Hepatocyte (in vitro differentiated cells): ENCODE data around the gene THBS2. TPM values are rescaled to one million over a fixed set of nuclear protein-coding genes. Genes with fewer than 3 reads are reported as not detected.

Experiments
- DNase-seq: peaks from one replicate; pipeline ENCODE4 v3.0.0-alpha.2; 2016; ENCODE audit warnings: low spot score
- H2AFZ ChIP-seq: fragments of 200-600 bp; sonication (generic); 2 replicates; pipeline ENCODE4 v1.6.0; 2016; ENCODE audit warnings: antibody characterized with exemption, mild to moderate bottlenecking
- H3K27ac ChIP-seq: fragments of 200-600 bp; sonication (generic); 2 replicates; pipeline ENCODE4 v1.5.1; 2016; ENCODE audit warnings: mild to moderate bottlenecking
- H3K27me3 ChIP-seq: fragments of 200-600 bp; sonication (generic); 2 replicates; pipeline ENCODE4 v1.6.1; 2016
- H3K36me3 ChIP-seq: fragments of 200-600 bp; sonication (generic); replicated peaks from 2 replicates; pipeline ENCODE4 v1.5.1; 2016; ENCODE audit warnings: low read depth; ENCODE audit not compliant: insufficient read depth
- H3K4me1 ChIP-seq: fragments of 200-600 bp; sonication (generic); 2 replicates; pipeline ENCODE4 v1.5.1; 2016; ENCODE audit warnings: mild to moderate bottlenecking, moderate library complexity; ENCODE audit not compliant: insufficient read depth
- H3K4me2 ChIP-seq: fragments of 200-600 bp; sonication (generic); 2 replicates; pipeline ENCODE4 v1.6.0; 2016
- H3K4me3 ChIP-seq: fragments of 200-600 bp; sonication (generic); 2 replicates; pipeline ENCODE4 v1.5.1; 2016; ENCODE audit warnings: mild to moderate bottlenecking
- H3K79me2 ChIP-seq: fragments of 200-600 bp; sonication (generic); 2 replicates; pipeline ENCODE4 v1.6.0; 2017; ENCODE audit warnings: mild to moderate bottlenecking
- H3K9me2 ChIP-seq: fragments of 200-600 bp; sonication (generic); replicated peaks from 2 replicates; pipeline ENCODE4 v1.6.0; 2017; ENCODE audit warnings: mild to moderate bottlenecking; ENCODE audit not compliant: insufficient read depth
- H3K9me3 ChIP-seq: fragments of 200-600 bp; sonication (generic); 2 replicates; pipeline ENCODE4 v1.5.1; 2016; ENCODE audit warnings: low read depth, mild to moderate bottlenecking
- H4K20me1 ChIP-seq: fragments of 200-600 bp; sonication (generic); 2 replicates; pipeline ENCODE4 v1.6.0; 2016; ENCODE audit warnings: mild to moderate bottlenecking; ENCODE audit not compliant: insufficient read depth, poor library complexity, severe bottlenecking
- CTCF ChIP-seq: fragments of 200-600 bp; sonication (generic); IDR thresholded peaks from 2 replicates; pipeline ENCODE4 v1.5.1; 2016; ENCODE audit warnings: antibody characterized with exemption, mild to moderate bottlenecking; ENCODE audit not compliant: poor library complexity
- EZH2 ChIP-seq: fragments of 200-600 bp; sonication (generic); IDR thresholded peaks from 2 replicates; pipeline ENCODE4 v1.6.1; 2016; ENCODE audit warnings: antibody characterized with exemption, mild to moderate bottlenecking, borderline replicate concordance
- EZH2phosphoT487 ChIP-seq: fragments of 200-600 bp; sonication (generic); IDR thresholded peaks from one replicate; pipeline ENCODE4 v1.6.1; 2018; ENCODE audit warnings: antibody characterized with exemption, mild to moderate bottlenecking, low read depth, moderate library complexity; ENCODE audit not compliant: unreplicated experiment, severe bottlenecking
- WGBS: methylation state at CpG from one replicate; pipeline ENCODE4 v1.1.6; 2016; ENCODE audit warnings: low lambda C conversion rate; ENCODE audit errors: missing lambda C conversion rate; 5-methylcytosine and 5-hydroxymethylcytosine counted together
- polyA plus RNA-seq: library from polyadenylated mRNA; unstranded; fragments of >200 nt; fragmentation: Nextera tagmentation; extraction: Ambion mirVana; gene quantifications from 2 replicates; pipeline ENCODE4 v1.2.1, GENCODE V29; 2016
- total RNA-seq: library from RNA; depleted of rRNA; stranded (reverse); fragments of >200 nt; gene quantifications from 2 replicates; pipeline ENCODE4 v1.2.3, GENCODE V29; 2014

Gene THBS2
- total and polyA plus RNA-seq, 2 experiments from 2014 or later = 3.9 to 5.5 TPM

- Histone ChIP-seq H3K9me2 (no peaks in the 10 kb centered on the region), H3K79me2 (no peaks in the 10 kb centered on the region), H3K4me2 (no peak overlapping the region), H3K27me3 (no peaks in the 10 kb centered on the region), H3K4me3 (no peak overlapping the region), H3K36me3 (no peaks in the 10 kb centered on the region), H3K9me3 (no peaks in the 10 kb centered on the region), H4K20me1 (no peaks in the 10 kb centered on the region), H2AFZ (no peak overlapping the region), H3K4me1 (no peaks in the 10 kb centered on the region), H3K27ac (no peak overlapping the region)
- WGBS = 84% methylated on average over 15 of the region's 15 CpGs
- DNase-seq = no peak
- no peak for TF ChIP-seq CTCF
- no peak for TF ChIP-seq EZH2
Observed at GRCh38 chr6:169176361-169176991, 77.2 kb downstream of the THBS2 start.

- H3K36me3 ChIP-seq = no peaks in the 10 kb centered on the region
- H3K4me1 ChIP-seq = no peaks in the 10 kb centered on the region
- H3K9me2 ChIP-seq = no peaks in the 10 kb centered on the region
- no peak overlapping the region for H3K4me2 ChIP-seq
- H2AFZ ChIP-seq = no peak overlapping the region
- H3K27ac ChIP-seq = no peak overlapping the region
- H3K27me3 ChIP-seq = no peaks in the 10 kb centered on the region
- WGBS = 93% methylated on average over 15 of the region's 15 CpGs
- no peaks in the 10 kb centered on the region for H3K9me3 ChIP-seq
- H3K4me3 ChIP-seq = no peak overlapping the region
- no peak for TF ChIP-seq EZH2
- TF ChIP-seq CTCF = no peak
- no peak for TF ChIP-seq EZH2phosphoT487
- H3K79me2 ChIP-seq = no peaks in the 10 kb centered on the region
- H4K20me1 ChIP-seq = no peaks in the 10 kb centered on the region
- DNase-seq = no peak
Observed at GRCh38 chr6:169175360-169175887, 78.2 kb downstream of the THBS2 start.

GRCh38 chr6:169174516-169175359, 78.9 kb downstream of the THBS2 start:
- Histone ChIP-seq H3K9me3 (no peaks in the 10 kb centered on the region), H3K79me2 (no peaks in the 10 kb centered on the region), H3K27ac (no peak overlapping the region), H3K4me1 (no peaks in the 10 kb centered on the region), H3K4me3 (no peak overlapping the region), H2AFZ (no peak overlapping the region), H4K20me1 (no peaks in the 10 kb centered on the region), H3K4me2 (no peak overlapping the region), H3K27me3 (no peaks in the 10 kb centered on the region), H3K9me2 (no peaks in the 10 kb centered on the region), H3K36me3 (no peaks in the 10 kb centered on the region)
- DNase-seq = no peak
- 88% methylated on average over 8 of the region's 28 CpGs for WGBS
- TF ChIP-seq CTCF = no peak
- TF ChIP-seq EZH2phosphoT487 = no peak
- no peak for TF ChIP-seq EZH2
